GM10248 (cell line): ENCODE results near the gene ATP2C2.

ENCODE experiments used
- CTCF ChIA-PET: fragments of 300-600 bp; sonication (Branson Sonifier 250); formaldehyde crosslinking; extraction: SDS; loops from one replicate; lab custom pipeline; 2021; ENCODE audit warnings: antibody characterized with exemption; lab: Yijun Ruan, JAX
- POLR2A ChIA-PET: fragments of 350-650 bp; sonication (Branson Sonifier 250); formaldehyde crosslinking; extraction: SDS; loops from one replicate; lab custom pipeline; 2020; ENCODE audit warnings: antibody characterized with exemption; lab: Yijun Ruan, JAX
- DNase-seq: peaks from one replicate; pipeline ENCODE4 v3.0.0; 2012; ENCODE audit errors: extremely low spot score
- CTCF ChIP-seq: IDR thresholded peaks from 2 replicates; pipeline ENCODE4 v1.5.1; 2012; ENCODE audit warnings: mild to moderate bottlenecking, low read depth; ENCODE audit errors: extremely low read depth, missing control alignments, control extremely low read depth

ATP2C2 gene

GRCh38 chr16:84350685-84351400, 17.5 kb upstream of the ATP2C2 start:
- no peak for TF ChIP-seq CTCF
- ChIA-PET POLR2A (no interaction called here), CTCF (no interaction called here)
- DNase-seq, result no peak

GRCh38 chr16:84351630-84352029, 16.7 kb upstream of the ATP2C2 start:
- ChIA-PET POLR2A (no interaction called here), CTCF (no interaction called here)
- TF ChIP-seq CTCF, result no peak
- DNase-seq, result no peak

GRCh38 chr16:84354306-84354705, 14.0 kb upstream of the ATP2C2 start:
- no peak for DNase-seq
- CTCF ChIA-PET, result no interaction called here
- no peak for TF ChIP-seq CTCF
- POLR2A ChIA-PET, result no interaction called here

- ChIA-PET POLR2A (no interaction called here), CTCF (no interaction called here)
- no peak for TF ChIP-seq CTCF
- DNase-seq, result no peak
Observed at GRCh38 chr16:84355149-84355548, 13.2 kb upstream of the ATP2C2 start.

GRCh38 chr16:84356176-84356575, 12.2 kb upstream of the ATP2C2 start:
- TF ChIP-seq CTCF, result no peak
- ChIA-PET POLR2A (no interaction called here), CTCF (no interaction called here)
- no peak for DNase-seq

GRCh38 chr16:84356591-84357116, 11.7 kb upstream of the ATP2C2 start:
- POLR2A ChIA-PET, result no interaction called here

More at GRCh38 chr16:84356591-84357116, 11.7 kb upstream of the ATP2C2 start:
- CTCF ChIA-PET, result no interaction called here
- no peak for DNase-seq
- TF ChIP-seq CTCF, result no peak
